NT2/D1 (cell line): Measurements from ENCODE around the gene NOL4L.

Source experiments
- DNase-seq: peaks from one replicate; pipeline ENCODE4 v3.0.0-alpha.2; 2011; ENCODE audit warnings: low read depth, low spot score
- H3K27me3 ChIP-seq: 2 replicates; pipeline ENCODE4 v1.6.0; 2011; ENCODE audit warnings: mild to moderate bottlenecking; ENCODE audit not compliant: insufficient read length, insufficient read depth
- H3K36me3 ChIP-seq: 2 replicates; pipeline ENCODE4 v1.6.1; 2011; ENCODE audit warnings: mild to moderate bottlenecking, low read length, mixed read lengths; ENCODE audit not compliant: insufficient read depth, insufficient read length
- H3K4me1 ChIP-seq: 2 replicates; pipeline ENCODE4 v1.5.1; 2011; ENCODE audit not compliant: insufficient read depth, insufficient read length
- H3K4me3 ChIP-seq: 2 replicates; pipeline ENCODE4 v1.5.1; 2011; ENCODE audit warnings: low read depth; ENCODE audit not compliant: insufficient read length
- H3K9ac ChIP-seq: 2 replicates; pipeline ENCODE4 v1.6.0; 2011; ENCODE audit warnings: low read depth; ENCODE audit not compliant: insufficient read length
- H3K9me3 ChIP-seq: 2 replicates; pipeline ENCODE4 v1.5.1; 2011; ENCODE audit warnings: mild to moderate bottlenecking, low read length; ENCODE audit not compliant: insufficient read depth
- SUZ12 ChIP-seq: IDR thresholded peaks from 2 replicates; pipeline ENCODE4 v1.6.1; 2011; ENCODE audit not compliant: insufficient read length, insufficient read depth; ENCODE audit errors: extremely low read depth
- YY1 ChIP-seq: IDR thresholded peaks from 2 replicates; pipeline ENCODE4 v1.6.1; 2011; ENCODE audit not compliant: insufficient read length, insufficient read depth
- ZNF274 ChIP-seq: IDR thresholded peaks from 2 replicates; pipeline ENCODE4 v1.6.1; 2011; ENCODE audit warnings: mild to moderate bottlenecking, low read depth, low read length

NOL4L gene

GRCh38 chr20:32479012-32479411, 106.1 kb downstream of the NOL4L start:
- Histone ChIP-seq H3K27me3 (no peaks in the 10 kb centered on the region), H3K9ac (peak overlapping the region; percentile 33), H3K9me3 (no peaks in the 10 kb centered on the region), H3K4me3 (no peak overlapping the region), H3K4me1 (peaks cover 30% of the 10 kb centered on the region), H3K36me3 (peaks cover 17% of the 10 kb centered on the region)
- DNase-seq, result no peak
- TF ChIP-seq ZNF274, result no peak
- no peak for TF ChIP-seq YY1
- TF ChIP-seq SUZ12, result no peak

DNA sequence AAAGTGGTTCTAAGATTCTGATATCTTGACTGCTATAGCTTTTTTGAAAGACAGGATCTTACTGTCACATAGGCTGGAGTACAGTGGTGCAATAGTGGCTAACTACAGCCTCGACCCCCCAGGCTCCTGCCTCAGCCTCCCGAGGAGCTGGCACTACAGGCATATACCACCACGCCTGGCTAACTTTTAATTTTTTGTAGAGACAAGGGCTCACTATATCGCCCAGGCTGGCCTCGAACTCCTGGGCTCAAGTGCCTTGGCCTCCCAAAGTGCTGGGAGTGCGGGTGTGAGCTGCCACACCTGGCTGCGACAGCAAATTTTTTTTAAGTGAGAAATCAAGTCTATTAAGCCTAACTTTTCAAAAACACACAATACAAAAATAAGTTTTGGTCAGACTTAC, 106.6 kb downstream of the NOL4L start:
- no peaks in the 10 kb centered on the region for H3K9me3 ChIP-seq
- peaks cover 22% of the 10 kb centered on the region for H3K36me3 ChIP-seq
- no peak overlapping the region for H3K9ac ChIP-seq
- TF ChIP-seq ZNF274, result no peak
- TF ChIP-seq YY1, result no peak
- TF ChIP-seq SUZ12, result no peak
- H3K4me1 ChIP-seq, result peaks cover 34% of the 10 kb centered on the region
- no peaks in the 10 kb centered on the region for H3K27me3 ChIP-seq
- DNase-seq, result no peak
- no peak overlapping the region for H3K4me3 ChIP-seq

DNA sequence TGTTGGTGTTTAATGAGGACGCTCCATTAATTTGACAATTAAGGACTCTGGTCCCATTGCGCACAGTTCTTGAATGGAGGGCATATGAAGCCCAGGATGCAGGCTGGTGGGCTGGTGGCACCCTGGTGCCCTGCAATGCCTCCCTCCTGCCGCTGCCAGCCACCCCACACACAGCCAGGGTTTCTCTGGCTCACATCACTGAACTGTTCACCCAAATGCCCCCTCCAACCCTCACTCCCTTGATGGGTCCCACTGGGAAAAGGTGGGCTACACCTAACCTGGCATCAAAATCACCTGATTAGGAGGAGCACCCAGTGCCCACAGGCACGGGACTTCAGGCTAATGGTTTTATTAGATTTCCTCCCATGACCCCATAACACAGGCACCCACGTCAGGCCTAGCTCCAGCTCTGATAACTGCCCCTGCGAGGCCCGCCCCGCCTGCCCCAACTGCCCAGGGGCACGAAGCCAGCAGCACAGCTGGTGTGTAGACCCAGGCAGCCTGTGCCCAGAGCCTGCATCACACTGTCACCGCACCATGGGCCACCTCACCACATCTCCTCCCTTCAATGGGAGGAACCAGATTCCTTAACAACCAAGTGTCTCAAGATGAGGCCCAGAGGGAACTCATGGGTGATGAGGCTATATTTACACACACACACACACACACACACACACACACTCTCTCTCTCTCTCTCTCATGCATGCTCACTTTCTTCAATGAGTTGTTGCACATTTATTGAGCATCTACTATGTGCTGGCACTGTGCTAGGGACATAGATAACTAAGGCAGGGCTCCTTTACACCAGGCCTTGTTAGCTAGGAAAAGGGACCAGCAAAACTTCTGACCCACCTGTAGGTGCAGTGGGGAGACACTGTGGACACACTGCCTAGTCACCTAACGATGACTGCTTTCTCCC, 107.3 kb downstream of the NOL4L start:
- no peak for DNase-seq
- Histone ChIP-seq H3K27me3 (no peaks in the 10 kb centered on the region), H3K9me3 (no peaks in the 10 kb centered on the region), H3K36me3 (peaks cover 27% of the 10 kb centered on the region), H3K4me1 (peaks cover 36% of the 10 kb centered on the region), H3K9ac (peak overlapping the region; percentile 1), H3K4me3 (no peak overlapping the region)
- TF ChIP-seq SUZ12, result no peak
- TF ChIP-seq YY1, result no peak
- no peak for TF ChIP-seq ZNF274

GRCh38 chr20:32476684-32477593, 108.2 kb downstream of the NOL4L start:
- peak overlapping the region; percentile 1 for H3K9ac ChIP-seq
- H3K9me3 ChIP-seq, result no peaks in the 10 kb centered on the region
- TF ChIP-seq YY1 (no peak), ZNF274 (no peak), SUZ12 (no peak)
- no peak for DNase-seq
- no peaks in the 10 kb centered on the region for H3K27me3 ChIP-seq
- H3K4me3 ChIP-seq, result no peak overlapping the region
- H3K4me1 ChIP-seq, result peaks cover 36% of the 10 kb centered on the region
- H3K36me3 ChIP-seq, result peaks cover 36% of the 10 kb centered on the region

GRCh38 chr20:32474967-32475811, 109.9 kb downstream of the NOL4L start:
- Histone ChIP-seq H3K9me3 (no peaks in the 10 kb centered on the region), H3K9ac (peak overlapping the region; percentile 61), H3K36me3 (peaks cover 49% of the 10 kb centered on the region), H3K27me3 (no peaks in the 10 kb centered on the region), H3K4me1 (peaks cover 38% of the 10 kb centered on the region), H3K4me3 (no peak overlapping the region)
- no peak for DNase-seq
- TF ChIP-seq ZNF274 (no peak), SUZ12 (no peak), YY1 (no peak)

- H3K9me3 ChIP-seq, result no peaks in the 10 kb centered on the region
- H3K27me3 ChIP-seq, result no peaks in the 10 kb centered on the region
- peaks cover 54% of the 10 kb centered on the region for H3K36me3 ChIP-seq
- no peak overlapping the region for H3K4me3 ChIP-seq
- TF ChIP-seq SUZ12, result no peak
- no peak for TF ChIP-seq YY1
- TF ChIP-seq ZNF274, result no peak
- peaks cover 39% of the 10 kb centered on the region for H3K4me1 ChIP-seq
- peak overlapping the region; percentile 61 for H3K9ac ChIP-seq
- DNase-seq, result no peak
Observed at GRCh38 chr20:32474717-32474966, 110.5 kb downstream of the NOL4L start.
